HG03135 (cell line): ENCODE measurements around the gene ZNF276.
A peak's percentile ranks its signal among the peaks of the same experiment; 100 is the strongest.
"Not testable (repeated sequence)": the region's sequence is repeated elsewhere in the genome, so short reads cannot be mapped to it uniquely, and the experiment has no call there.

Experiments
- ATAC-seq: cut with Tn5 transposase; IDR thresholded peaks from one replicate; pipeline ENCODE4 v1.9.1; 2021; ENCODE audit warnings: mild to moderate bottlenecking, moderate library complexity; ENCODE audit not compliant: unreplicated experiment

ZNF276 gene

GRCh38 chr16:89695875-89696669 is 25.3 kb upstream of the ZNF276 start:
- ATAC-seq, result no peak

GRCh38 chr16:89696670-89697128 is 24.6 kb upstream of the ZNF276 start:
- no peak for ATAC-seq

DNA sequence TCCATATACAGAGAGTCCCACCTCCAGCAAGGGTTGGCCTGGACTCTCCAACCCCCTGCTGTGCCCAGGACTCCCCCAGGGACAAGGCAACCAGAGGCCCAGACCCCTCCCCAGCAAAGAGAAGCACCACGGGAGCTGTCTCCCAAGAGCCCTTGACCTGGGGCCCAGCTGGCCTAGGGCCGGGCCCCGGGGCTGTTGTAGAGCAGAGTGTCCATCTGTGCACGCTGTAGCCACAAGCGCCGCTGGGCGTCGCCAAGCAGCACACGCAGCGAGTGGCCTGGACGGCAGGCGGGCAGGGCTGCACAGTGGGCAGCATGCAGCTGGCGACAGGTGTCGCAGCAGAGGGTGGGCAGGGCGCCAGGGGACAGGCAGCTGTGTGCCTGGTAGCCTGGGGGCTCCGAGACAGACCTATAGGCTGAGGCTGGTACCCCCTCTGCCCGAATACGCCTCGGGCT is 24.1 kb upstream of the ZNF276 start:
- no peak for ATAC-seq

- ATAC-seq, result no peak
These were observed 23.6 kb upstream of the ZNF276 start for GRCh38 chr16:89697616-89698331.

GRCh38 chr16:89698717-89699116 is 22.6 kb upstream of the ZNF276 start:
- not testable (repeated sequence) for ATAC-seq

DNA sequence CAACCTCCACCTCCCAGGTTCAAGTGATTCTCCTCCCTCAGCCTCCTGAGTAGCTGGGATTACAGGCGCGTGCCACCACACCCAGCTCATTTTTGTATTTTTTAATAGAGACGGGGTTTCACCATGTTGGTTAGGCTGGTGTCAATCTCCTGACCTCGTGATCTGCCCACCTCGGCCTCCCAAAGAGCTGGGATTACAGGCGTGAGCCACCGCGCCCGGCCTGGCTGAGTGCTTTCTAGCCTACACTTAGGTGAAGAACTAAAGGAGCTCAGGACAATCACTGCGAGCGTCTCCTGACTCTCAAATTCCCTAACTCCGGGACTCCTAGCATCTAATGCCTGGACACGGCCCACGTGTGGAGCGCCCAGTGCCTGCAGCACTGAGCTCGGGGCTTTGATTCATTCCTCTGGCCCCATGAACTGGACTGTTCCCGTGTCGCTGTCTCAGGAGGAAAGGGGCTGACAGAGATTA is 21.7 kb upstream of the ZNF276 start:
- ATAC-seq, result not testable (repeated sequence)

GRCh38 chr16:89700100-89700648 is 21.2 kb upstream of the ZNF276 start:
- ATAC-seq, result peak; percentile 45

- peak; percentile 9 for ATAC-seq
These were observed 20.5 kb upstream of the ZNF276 start for GRCh38 chr16:89700649-89701424.

- peak; percentile 61 for ATAC-seq
These were observed 19.6 kb upstream of the ZNF276 start, which contains the start of gene SPATA2L for GRCh38 chr16:89701425-89702406. Gene SPATA2L (minus strand): TSS chr16:89701705. CDS start chr16:89701232, 473 bp downstream.

- ATAC-seq, result no peak
These were observed 17.1 kb upstream of the ZNF276 start for GRCh38 chr16:89704281-89704680.

DNA sequence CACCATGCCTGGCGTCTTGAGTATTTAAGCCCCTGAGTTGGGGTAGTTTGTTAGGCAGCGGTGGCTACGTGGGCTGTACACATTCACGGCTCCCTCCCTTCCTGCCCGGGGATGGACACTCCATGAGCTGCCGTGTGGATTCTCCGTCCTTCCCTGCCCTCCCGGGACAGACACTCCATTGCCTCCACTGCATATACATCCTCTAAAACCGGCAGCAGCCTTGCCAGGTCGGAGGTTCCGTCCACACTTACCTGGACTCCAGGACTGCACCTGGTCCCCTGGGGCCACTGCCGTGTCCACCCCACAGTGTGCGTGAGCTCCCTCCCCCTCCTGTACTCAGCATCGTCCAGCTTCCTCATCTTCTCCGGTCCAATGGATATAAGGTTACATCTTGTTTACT is 16.3 kb upstream of the ZNF276 start:
- ATAC-seq, result no peak

DNA sequence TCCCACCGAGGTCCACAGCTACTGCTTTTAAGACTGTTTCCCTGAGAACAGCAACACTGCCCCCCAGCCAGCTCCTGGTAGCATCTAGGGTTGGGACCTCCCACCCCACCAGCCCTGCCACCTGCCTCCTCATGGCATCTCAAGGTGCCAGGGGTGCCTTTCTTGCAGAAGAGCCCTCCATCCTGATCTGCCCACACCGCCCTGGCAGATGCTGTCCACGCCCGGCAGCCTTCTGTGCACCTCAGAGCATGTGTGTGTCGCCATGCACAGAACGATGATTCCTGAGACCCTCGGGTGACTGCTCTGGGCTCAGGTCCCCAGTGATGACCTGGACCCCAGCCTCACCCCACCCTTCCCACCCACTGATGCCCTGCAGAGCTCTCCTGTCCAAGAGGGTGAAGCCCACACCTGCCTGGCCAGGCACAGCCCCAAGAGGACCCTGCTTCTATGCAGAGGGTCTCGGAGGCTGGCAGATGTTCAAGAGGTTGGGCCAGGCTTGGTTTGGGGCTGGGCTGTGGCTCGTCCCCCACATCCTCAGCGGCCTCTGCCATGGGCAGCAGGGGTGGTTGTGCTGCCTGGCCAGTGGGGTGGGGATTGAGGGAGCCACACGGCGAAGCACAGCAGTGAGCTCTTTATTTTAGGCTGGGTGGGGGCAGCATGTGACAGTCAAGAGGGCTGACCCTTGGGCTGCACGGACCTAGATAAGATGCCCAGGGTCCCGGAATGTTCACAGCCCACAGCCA is 14.6 kb upstream of the ZNF276 start:
- no peak for ATAC-seq

GRCh38 chr16:89707695-89708094 is 13.6 kb upstream of the ZNF276 start:
- no peak for ATAC-seq

GRCh38 chr16:89708481-89708931 is 12.8 kb upstream of the ZNF276 start:
- no peak for ATAC-seq

DNA sequence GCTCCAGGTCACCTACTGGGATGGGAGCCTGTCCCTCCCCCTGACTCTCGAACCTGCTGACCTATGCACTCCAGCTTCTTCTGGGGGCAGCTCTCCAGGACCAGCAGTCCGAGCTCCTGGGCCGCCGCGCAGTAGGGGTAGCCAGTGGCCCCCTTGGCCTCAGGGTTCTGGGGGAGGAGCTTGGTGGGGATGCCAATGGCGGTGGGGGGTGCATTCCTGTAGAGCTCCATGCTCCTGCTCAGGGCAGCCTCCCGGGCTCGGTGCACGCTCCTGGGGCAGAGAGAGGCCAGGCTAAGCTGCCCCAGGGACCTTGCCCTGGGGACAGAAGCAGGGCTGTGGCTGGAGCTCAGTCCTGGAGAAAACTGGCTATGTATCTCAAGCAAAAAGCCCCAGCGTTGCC is 12.2 kb upstream of the ZNF276 start:
- ATAC-seq, result no peak

DNA sequence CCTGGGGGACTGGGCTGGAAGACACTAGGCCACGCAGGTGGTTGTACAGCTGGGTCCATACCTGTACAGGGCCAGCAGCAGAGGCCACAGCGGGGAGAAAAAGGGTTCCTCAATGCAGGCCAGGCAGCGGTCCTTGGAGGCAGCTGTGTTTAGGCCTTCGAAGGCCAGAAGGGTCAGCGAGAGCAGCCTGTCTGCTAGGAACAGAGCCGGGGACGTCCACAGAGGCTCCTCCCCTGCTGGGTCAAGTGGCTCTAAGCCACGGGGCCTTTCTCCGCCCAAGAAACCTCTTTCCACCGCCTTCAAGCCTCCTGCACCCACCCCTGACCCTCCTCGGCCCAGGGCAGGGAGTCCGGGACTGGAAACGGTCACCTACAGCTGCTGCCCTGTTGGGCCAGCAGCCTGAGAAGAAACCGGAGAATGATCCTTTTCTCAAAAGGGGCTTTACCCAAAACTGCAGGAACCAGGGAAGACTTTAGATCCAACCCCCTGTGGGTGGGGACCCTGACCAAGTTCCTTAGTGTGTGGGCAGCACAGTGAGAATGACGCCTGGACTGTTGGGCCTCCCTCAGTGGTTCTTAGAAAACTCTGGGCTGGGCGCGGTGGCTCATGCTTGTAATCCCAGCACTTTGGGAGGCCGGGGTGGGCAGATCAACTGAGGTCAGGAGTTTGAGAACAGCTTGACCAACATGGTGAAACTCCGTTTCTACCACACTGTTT is 11.5 kb upstream of the ZNF276 start:
- ATAC-seq, result no peak

- no peak for ATAC-seq
These were observed 10.4 kb upstream of the ZNF276 start for GRCh38 chr16:89710709-89711564.
